Measurements from ENCODE around the gene OPN5.

Gene OPN5

GRCh38 chr6:47789553-47789952, 7.7 kb downstream of the OPN5 start:
- DNase-seq (ENCODE audit: low read depth): no peak

DNA sequence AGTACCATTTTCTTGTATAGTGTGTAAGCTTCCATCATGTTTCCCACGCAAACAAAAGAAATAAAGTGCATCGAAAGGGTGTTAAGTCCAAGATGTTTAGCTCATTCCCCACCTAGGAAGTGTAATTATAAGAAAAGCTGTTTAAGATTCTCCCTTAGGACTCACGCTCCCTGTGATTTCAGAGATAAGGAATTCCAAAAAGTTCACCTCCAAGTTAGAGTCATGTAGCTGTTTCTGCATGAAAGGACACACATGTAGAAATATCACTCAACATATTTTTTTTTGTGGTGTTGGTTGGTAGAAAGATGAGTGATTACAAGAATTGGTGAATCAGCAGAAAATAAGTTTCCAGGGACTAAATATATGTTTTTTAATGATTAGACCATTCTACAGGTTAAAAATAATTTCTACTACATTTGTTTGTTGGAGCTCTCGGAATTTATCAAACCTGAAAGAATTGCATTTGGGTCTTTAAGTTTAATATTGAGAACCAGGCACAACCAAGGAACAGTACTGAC, 10.4 kb downstream of the OPN5 start:
- no peak for DNase-seq (ENCODE audit: low read depth)

DNA sequence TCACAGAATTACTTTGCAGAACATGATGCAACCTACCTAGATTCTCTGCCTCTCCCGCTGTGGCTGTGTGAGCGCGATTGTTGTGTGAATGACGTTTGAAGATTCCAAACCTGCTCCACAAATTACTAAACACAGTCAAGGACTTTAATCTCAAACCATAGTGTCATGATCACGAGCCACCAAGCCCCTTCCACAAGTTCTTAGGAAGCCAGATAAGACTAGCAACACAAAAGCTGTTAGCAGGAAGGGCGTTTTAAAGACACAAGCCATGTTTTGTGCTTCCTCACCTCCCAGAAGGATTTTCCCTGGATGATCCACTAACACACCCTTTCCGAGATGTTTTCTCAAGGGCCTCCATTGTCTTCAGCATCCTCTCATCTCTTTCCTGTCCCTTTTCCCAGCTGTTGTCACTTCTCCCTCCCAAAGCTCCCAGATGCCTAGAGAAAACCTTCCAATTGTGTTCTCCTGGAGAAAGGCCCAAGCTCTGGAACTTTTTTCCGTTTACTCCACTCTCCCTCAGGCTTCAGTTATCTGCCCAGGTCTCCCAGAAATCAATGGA, 12.8 kb downstream of the OPN5 start:
- DNase-seq (ENCODE audit: low read depth): no peak

DNA sequence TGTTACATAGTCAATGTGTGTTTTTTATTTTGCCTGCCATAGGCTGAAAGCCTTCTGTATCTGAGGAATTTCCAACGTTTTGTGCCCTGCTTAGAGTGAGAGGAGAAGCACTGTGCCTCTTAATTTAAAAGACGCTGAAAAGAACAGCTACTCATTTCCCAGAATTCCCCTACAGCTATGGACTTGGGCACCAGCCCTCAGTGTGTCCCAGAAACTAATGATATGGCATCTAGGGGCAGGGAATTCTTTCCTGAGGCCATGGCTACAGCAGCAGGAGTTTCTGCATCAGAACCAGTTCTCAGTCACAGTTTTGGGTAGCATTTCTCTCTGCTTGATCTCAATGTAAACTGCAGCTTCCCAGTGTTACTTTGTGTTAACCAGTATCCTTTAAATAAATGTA, 20.2 kb downstream of the OPN5 start:
- DNase-seq (ENCODE audit: low read depth): no peak

GRCh38 chr6:47804821-47805220, 23.0 kb downstream of the OPN5 start:
- no peak for DNase-seq (ENCODE audit: low read depth)

GRCh38 chr6:47809873-47810272, 28.0 kb downstream of the OPN5 start:
- no peak for DNase-seq (ENCODE audit: low read depth)

GRCh38 chr6:47810885-47811284, 29.1 kb downstream of the OPN5 start:
- no peak for DNase-seq (ENCODE audit: low read depth)

DNA sequence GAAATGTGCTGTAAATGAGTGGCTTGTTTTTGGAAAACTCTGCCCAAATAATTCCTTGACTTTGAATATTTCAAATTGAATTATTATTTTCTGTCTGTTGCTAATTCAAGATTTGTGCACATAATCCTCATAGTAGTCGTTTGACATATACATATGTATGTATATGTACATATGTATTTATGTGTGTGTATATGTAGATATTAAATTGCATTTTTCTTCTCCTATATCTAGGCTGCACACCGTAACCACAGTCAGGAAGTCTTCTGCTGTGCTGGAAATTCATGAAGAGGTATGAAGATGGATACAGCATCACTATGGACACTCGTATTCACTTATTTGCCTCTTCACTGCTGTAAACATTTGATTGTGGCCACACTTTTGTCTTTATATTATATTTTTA, 29.6 kb downstream of the OPN5 start:
- no peak for DNase-seq (ENCODE audit: low read depth)

DNA sequence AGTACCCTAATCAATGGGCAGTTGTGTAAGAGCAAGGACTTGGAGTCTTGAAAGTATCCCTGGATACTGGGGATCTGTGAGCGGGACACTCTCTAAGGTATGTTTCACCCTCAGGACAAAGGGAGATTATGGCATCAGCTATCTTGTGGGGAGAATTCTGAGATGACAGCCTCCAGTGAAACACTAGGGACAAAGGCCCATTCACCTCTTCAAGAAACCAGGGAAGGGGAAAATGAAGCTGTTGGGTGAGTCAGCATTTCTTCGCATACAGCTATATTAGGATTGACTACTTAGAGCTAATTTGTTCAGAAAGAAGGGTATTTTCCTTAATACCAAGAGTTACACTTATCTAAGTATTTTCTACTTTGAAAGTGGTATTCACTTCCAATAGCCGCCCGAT, 35.9 kb downstream of the OPN5 start:
- no peak for DNase-seq (ENCODE audit: low read depth)

DNA sequence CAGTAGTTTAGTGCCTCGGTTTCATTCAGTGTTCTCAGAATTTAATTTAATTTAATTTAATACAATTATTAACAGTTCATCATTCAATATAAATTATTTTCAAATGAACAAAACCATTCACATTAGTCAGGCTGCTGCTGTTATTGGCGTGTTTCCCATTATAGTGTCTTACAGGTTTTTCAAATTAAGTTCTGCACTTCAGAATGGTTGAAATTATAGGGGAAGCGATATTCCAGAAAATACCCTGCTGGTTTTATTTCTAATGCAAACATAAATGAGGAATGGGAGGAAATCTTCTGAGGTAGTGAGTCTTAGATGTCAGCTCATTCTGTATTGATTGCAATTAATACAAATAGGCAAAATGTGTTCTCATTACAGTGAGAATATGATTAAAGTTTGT, 37.6 kb downstream of the OPN5 start:
- no peak for DNase-seq (ENCODE audit: low read depth)

- no peak for DNase-seq (ENCODE audit: low read depth)
Observed at GRCh38 chr6:47822856-47823554, 41.2 kb downstream of the OPN5 start.

DNA sequence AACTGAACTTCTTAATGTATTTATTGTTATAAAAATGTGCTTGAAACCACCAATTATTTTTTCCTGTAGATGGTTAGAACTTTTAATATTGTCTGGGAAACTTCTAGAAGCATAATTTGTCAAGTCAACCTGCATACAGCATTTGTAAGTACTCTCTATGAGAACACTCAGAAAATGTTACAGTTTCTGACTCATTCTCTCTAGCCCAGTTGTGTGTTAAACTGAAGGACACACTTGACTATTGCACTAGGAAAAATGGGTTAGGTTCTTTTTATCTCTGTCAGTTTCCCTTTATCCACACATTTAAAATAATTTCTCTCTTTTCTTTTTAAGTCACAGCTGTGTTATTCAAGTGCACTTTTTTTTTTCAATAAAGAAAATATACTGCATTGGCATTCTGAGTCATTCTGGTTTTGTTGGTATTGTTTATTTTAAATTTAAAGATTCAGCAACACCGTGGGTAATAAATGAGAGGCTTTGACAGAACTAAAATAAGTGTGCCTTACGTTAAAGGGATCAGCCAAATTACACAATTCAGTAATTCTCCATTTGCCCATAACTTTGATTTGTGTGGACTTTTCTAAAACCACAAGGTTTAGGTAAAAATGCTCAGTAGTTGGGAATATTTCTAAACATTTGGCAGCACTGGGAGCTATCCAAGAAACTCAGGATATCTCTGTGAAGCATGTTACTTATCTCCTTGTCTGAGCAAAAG, 50.7 kb downstream of the OPN5 start:
- DNase-seq (ENCODE audit: low read depth): no peak

GRCh38 chr6:47834196-47834595, 52.4 kb downstream of the OPN5 start:
- DNase-seq (ENCODE audit: low read depth): no peak

DNA sequence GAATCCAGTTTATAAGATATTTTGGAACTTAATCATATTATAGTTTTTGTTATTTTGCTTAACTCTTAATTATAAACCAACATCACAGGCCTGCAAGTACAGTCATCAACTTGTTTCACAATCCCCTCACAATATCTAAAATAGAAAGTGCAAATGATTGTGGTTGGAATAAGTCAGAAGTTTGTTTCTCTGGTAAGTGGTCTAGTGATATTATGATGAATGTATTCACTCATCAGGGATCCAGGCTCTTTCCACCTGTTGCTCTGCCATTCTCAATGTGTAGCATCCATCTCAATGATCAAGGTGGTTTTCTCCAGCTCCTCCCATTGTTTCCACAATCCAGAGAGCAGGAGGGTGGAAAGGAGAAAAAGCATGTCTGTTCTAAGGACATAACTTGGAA, 54.2 kb downstream of the OPN5 start:
- DNase-seq (ENCODE audit: low read depth): no peak

DNA sequence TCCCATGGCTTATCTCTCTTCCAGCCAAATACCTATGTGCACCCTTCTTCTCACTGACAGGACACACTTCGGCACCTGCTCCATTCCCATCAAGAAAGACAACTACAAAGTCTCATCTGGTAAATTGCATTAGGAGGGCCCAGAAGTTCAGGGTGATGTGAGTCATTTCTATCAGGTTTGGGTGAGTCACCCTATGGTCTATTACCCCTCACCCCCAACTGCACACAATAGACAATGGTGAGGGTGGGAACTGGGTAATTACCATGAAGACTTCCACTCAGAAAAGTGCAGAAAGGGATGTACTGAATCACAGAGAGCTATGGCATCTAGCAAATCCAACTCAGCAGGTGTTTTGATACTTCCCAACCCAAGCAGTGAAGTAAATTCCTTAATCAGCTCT, 54.8 kb downstream of the OPN5 start:
- DNase-seq (ENCODE audit: low read depth): no peak

GRCh38 chr6:47839645-47840044, 57.8 kb downstream of the OPN5 start:
- DNase-seq (ENCODE audit: low read depth): no peak

GRCh38 chr6:47844881-47845280, 63.0 kb downstream of the OPN5 start:
- DNase-seq (ENCODE audit: low read depth): no peak

GRCh38 chr6:47846752-47847151, 64.9 kb downstream of the OPN5 start:
- DNase-seq (ENCODE audit: low read depth): no peak

DNA sequence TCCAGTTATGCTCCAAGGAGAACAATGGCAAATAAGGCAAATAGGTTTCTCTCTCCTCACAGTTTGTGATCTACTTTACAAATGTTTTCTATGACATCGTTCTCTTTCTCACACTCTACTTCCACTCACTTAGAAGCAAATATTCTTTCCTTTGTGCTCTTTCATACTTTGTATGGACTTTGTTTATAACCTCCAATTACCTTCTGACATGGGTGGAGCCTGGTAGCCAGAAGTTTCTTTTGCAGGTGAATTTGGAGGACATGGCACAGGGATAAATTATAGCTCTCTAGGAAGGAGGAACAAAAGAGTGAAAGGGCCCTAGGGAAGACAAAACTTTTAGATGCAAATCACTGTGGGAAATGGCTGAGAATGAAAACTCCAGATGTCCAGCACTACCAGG, 69.3 kb downstream of the OPN5 start:
- DNase-seq (ENCODE audit: low read depth): no peak

GRCh38 chr6:47852727-47853126, 70.9 kb downstream of the OPN5 start:
- DNase-seq (ENCODE audit: low read depth): no peak

- no peak for DNase-seq (ENCODE audit: low read depth)
Observed at GRCh38 chr6:47853766-47854165, 71.9 kb downstream of the OPN5 start.

GRCh38 chr6:47854971-47855370, 73.1 kb downstream of the OPN5 start:
- no peak for DNase-seq (ENCODE audit: low read depth)

- DNase-seq (ENCODE audit: low read depth): no peak
Observed at GRCh38 chr6:47859175-47859574, 77.3 kb downstream of the OPN5 start.

Data from GM04503 (cell line).